GM23248 (cell line): ENCODE results near the gene GP9.

Experiments used
- EZH2 ChIP-seq: fragments of 200-600 bp; sonication (generic); IDR thresholded peaks from 2 replicates; pipeline ENCODE4 v1.6.1; 2018; ENCODE audit warnings: antibody characterized with exemption, mild to moderate bottlenecking; ENCODE audit not compliant: insufficient read depth, poor library complexity, severe bottlenecking
- EZH2phosphoT487 ChIP-seq: fragments of 200-600 bp; sonication (generic); IDR thresholded peaks from 2 replicates; pipeline ENCODE4 v1.6.1; 2018; ENCODE audit warnings: antibody characterized with exemption, moderate library complexity, mild to moderate bottlenecking, low read depth; ENCODE audit not compliant: insufficient read depth

- TF ChIP-seq EZH2 (no peak), EZH2phosphoT487 (no peak)
Measured at GRCh38 chr3:129052675-129053074, 7.9 kb upstream of the GP9 start.
